HG03095 (cell line): ENCODE measurements around the gene CDHR1.

Experiments
- ATAC-seq: cut with Tn5 transposase; IDR thresholded peaks from one replicate; pipeline ENCODE4 v1.9.1; 2021; ENCODE audit warnings: moderate library complexity; ENCODE audit not compliant: unreplicated experiment

CDHR1 gene

DNA sequence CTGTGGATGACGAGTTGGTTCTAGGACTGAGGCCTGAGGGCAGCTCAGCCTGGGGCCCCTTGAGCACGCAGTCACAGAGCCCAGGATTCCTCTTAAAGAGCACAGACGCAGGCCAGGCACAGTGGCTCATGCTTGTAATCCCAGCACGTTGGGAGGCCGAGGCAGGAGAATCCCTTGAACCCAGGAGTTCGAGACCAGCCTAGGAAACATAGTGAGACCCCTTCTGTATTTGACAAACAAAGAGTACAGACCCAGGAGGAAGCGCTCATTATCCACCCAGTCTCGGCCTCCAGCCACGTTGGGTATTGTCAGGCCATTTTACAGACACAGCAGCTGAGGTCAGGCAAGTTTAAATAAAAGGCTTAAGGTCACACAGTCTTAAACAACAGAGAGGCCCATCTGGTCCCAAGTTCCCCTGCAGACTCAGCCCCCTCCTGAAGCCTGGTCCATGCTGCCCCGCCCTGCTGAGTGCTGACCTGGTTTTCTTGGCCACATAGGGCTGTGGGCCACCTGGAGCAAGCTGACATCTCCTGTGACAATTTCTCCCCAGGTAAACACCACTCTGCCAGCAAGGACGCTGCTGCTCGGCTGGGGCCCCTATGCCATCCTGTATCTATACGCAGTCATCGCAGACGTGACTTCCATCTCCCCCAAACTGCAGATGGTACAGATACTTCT lies 63.1 kb downstream of the CDHR1 start:
- ATAC-seq: no peak

- no peak for ATAC-seq
These were observed 63.8 kb downstream of the CDHR1 start for GRCh38 chr10:84258034-84258695.

GRCh38 chr10:84261236-84261915 lies 67.0 kb downstream of the CDHR1 start:
- no peak for ATAC-seq

DNA sequence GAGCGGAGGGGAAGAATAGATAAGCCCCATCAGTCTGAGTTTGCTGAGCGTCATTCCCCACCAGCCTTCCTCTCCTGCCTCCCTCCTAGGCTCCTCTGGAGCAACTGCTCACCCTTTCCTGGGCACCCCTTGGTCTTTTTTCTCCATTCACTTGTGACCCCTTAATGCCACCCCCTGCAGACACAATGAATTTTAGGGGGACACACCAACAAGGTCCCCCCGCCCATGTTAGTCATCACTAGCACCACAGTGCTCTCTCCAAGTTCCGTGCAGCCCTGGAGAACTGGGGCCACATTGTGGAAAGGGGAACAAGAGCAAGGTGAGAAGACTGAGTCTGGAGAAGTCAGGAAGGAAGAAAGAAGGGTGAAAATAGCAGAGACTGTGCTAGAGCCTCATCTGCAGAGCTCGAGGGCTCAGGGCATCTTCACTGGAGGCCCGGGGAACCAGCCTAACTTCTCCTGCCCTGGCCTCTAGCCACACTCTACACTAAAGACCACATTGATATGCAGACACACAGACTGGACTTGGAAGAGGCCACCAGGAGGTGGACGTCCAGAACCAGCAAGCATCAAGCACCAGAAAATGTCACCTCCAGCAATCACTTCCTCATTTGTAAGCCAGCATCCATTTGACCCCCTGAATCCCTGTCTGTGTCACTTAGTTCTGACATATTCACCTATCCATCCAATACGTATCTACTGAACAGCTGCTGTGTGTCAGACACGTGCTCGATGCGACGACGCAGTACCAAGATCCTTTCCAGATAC lies 68.0 kb downstream of the CDHR1 start:
- no peak for ATAC-seq

DNA sequence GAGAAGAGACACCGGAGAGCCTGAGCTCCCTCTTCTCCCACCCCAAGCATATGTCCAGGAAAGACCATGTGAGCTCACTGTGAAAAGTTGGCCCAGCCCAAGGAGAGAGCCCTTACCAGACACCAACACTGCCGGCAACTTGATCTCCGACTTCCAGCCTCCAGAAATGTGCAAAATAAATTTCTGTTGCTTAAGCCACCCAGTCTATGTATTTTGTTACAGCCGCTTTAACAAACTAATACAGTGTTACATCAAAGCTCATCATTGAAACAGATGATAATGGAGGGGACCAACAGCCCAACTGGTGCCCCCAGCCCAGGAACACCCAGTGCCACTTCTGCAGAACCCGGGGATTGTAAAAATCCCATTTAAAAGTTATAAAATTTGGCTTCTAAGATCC lies 69.4 kb downstream of the CDHR1 start:
- ATAC-seq: no peak

- ATAC-seq: peak; percentile 91
These were observed 70.3 kb downstream of the CDHR1 start for GRCh38 chr10:84264611-84265141.

GRCh38 chr10:84265418-84265817 lies 71.1 kb downstream of the CDHR1 start:
- ATAC-seq: no peak

DNA sequence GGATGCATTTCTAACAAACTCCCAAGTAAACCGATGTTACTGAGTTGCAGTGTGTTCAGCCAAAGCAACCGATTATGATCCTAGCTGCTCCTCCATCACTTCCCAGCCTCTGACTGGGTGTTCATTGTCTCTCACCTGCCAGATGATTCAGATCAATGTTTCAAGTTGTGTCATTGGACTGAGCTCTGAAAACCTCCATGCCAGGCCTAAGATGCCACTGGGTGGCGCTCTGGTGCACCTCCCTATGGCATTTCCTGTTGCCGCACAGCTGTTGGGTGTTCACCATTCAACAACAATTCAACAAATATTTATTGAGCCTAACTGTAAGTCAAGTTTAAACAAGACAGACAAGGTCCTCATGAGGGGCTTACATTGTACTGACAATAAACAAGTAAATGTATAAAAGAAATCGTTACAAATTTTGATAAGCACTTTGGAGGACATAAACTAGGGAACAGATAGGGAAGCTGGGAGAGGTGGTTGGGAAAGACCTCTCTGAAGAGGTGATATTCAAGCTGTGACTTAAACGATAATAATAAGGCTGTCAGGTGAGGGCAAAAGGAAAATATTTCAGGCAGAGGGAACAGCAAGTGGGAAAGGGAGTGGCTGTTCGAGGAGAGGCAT lies 73.3 kb downstream of the CDHR1 start:
- peak; percentile 60 for ATAC-seq

GRCh38 chr10:84269162-84269561 lies 74.8 kb downstream of the CDHR1 start:
- no peak for ATAC-seq
